ENCODE results near the gene CSNK2A1.

DNA sequence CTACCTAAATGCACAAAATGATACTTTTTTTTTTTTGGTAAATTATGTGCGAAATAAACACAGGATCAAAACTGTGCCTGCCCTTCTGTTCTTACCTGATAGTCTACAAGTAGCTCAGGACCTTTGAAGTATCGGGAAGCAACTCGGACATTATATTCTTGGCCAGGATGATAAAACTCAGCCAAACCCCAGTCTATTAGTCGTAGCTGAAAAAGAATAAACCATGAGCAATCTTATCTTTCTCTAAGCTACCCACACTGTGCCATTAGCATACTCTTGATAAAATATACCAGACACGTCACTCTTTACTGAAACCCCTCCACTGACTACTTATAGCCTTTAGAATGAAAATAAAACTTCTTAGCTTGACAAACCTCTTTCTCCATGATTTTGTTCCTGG lies 51.4 kb downstream of the CSNK2A1 start:
- TF ChIP-seq POLR2A (IDR thresholded peaks at IDR 0.05): no peak
- TF ChIP-seq, protein P1, sequence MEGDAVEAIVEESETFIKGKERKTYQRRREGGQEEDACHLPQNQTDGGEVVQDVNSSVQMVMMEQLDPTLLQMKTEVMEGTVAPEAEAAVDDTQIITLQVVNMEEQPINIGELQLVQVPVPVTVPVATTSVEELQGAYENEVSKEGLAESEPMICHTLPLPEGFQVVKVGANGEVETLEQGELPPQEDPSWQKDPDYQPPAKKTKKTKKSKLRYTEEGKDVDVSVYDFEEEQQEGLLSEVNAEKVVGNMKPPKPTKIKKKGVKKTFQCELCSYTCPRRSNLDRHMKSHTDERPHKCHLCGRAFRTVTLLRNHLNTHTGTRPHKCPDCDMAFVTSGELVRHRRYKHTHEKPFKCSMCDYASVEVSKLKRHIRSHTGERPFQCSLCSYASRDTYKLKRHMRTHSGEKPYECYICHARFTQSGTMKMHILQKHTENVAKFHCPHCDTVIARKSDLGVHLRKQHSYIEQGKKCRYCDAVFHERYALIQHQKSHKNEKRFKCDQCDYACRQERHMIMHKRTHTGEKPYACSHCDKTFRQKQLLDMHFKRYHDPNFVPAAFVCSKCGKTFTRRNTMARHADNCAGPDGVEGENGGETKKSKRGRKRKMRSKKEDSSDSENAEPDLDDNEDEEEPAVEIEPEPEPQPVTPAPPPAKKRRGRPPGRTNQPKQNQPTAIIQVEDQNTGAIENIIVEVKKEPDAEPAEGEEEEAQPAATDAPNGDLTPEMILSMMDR (IDR thresholded peaks at IDR 0.05): no peak
